ENCODE results near the gene RNF44. TPM values are rescaled to one million over a fixed set of nuclear protein-coding genes. Genes with fewer than 3 reads are reported as not detected.

The RNF44 gene
- total and polyA plus RNA-seq, 2 donors: 8.1 to 25.8 TPM

GRCh38 chr5:176528761-176529115 lies 8.5 kb downstream of the RNF44 start:
- H3K4me3 ChIP-seq (ENCODE audit: low read depth, low read length): no peak overlapping the region
- WGBS: 75% methylated on average over 17 of the region's 17 CpGs
- H3K4me1 ChIP-seq (ENCODE audit: insufficient read depth): no peaks in the 10 kb centered on the region
- no peak for DNase-seq (ENCODE audit: extremely low spot score)
- peaks cover 1% of the 10 kb centered on the region for H3K36me3 ChIP-seq (ENCODE audit: insufficient read depth)
- H3K27ac ChIP-seq (ENCODE audit: low read depth): no peak overlapping the region

GRCh38 chr5:176528301-176528700 lies 8.9 kb downstream of the RNF44 start:
- no peak for DNase-seq (ENCODE audit: extremely low spot score)
- no peak overlapping the region for H3K4me3 ChIP-seq (ENCODE audit: low read depth, low read length)
- H3K36me3 ChIP-seq (ENCODE audit: insufficient read depth): peaks cover 1% of the 10 kb centered on the region
- H3K4me1 ChIP-seq (ENCODE audit: insufficient read depth): no peaks in the 10 kb centered on the region
- H3K27ac ChIP-seq (ENCODE audit: low read depth): no peak overlapping the region
- WGBS: 65% methylated on average over 11 of the region's 11 CpGs

- no peak for DNase-seq (ENCODE audit: extremely low spot score)
- Histone ChIP-seq H3K4me3 (ENCODE audit: low read depth, low read length) (no peak overlapping the region), H3K27ac (ENCODE audit: low read depth) (no peak overlapping the region), H3K4me1 (ENCODE audit: insufficient read depth) (no peaks in the 10 kb centered on the region), H3K36me3 (ENCODE audit: insufficient read depth) (peaks cover 1% of the 10 kb centered on the region)
- 79% methylated on average over 34 of the region's 34 CpGs for WGBS
These were observed 9.7 kb downstream of the RNF44 start for GRCh38 chr5:176527246-176528222.

GRCh38 chr5:176526462-176526861 lies 10.7 kb downstream of the RNF44 start:
- Histone ChIP-seq H3K36me3 (ENCODE audit: insufficient read depth) (no peaks in the 10 kb centered on the region), H3K4me1 (ENCODE audit: insufficient read depth) (no peaks in the 10 kb centered on the region), H3K27ac (ENCODE audit: low read depth) (no peak overlapping the region), H3K4me3 (ENCODE audit: low read depth, low read length) (no peak overlapping the region)
- WGBS: 91% methylated on average over 9 of the region's 9 CpGs
- DNase-seq (ENCODE audit: extremely low spot score): no peak

GRCh38 chr5:176525677-176526076 lies 11.5 kb downstream of the RNF44 start:
- 90% methylated on average over 9 of the region's 9 CpGs for WGBS
- Histone ChIP-seq H3K4me1 (ENCODE audit: insufficient read depth) (no peaks in the 10 kb centered on the region), H3K27ac (ENCODE audit: low read depth) (no peak overlapping the region), H3K4me3 (ENCODE audit: low read depth, low read length) (no peak overlapping the region), H3K36me3 (ENCODE audit: insufficient read depth) (no peaks in the 10 kb centered on the region)
- DNase-seq (ENCODE audit: extremely low spot score): no peak

GRCh38 chr5:176524987-176525386 lies 12.2 kb downstream of the RNF44 start:
- DNase-seq (ENCODE audit: extremely low spot score): no peak
- H3K27ac ChIP-seq (ENCODE audit: low read depth): no peak overlapping the region
- WGBS: 89% methylated on average over 15 of the region's 15 CpGs
- H3K36me3 ChIP-seq (ENCODE audit: insufficient read depth): no peaks in the 10 kb centered on the region
- no peak overlapping the region for H3K4me3 ChIP-seq (ENCODE audit: low read depth, low read length)
- no peaks in the 10 kb centered on the region for H3K4me1 ChIP-seq (ENCODE audit: insufficient read depth)

GRCh38 chr5:176524138-176524537 lies 13.1 kb downstream of the RNF44 start:
- H3K27ac ChIP-seq (ENCODE audit: low read depth): no peak overlapping the region

GRCh38 chr5:176521699-176522263 lies 15.4 kb downstream of the RNF44 start:
- 75% methylated on average over 10 of the region's 10 CpGs for WGBS
- Histone ChIP-seq H3K4me1 (ENCODE audit: insufficient read depth) (no peaks in the 10 kb centered on the region), H3K36me3 (ENCODE audit: insufficient read depth) (no peaks in the 10 kb centered on the region), H3K4me3 (ENCODE audit: low read depth, low read length) (no peak overlapping the region), H3K27ac (ENCODE audit: low read depth) (no peak overlapping the region)
- no peak for DNase-seq (ENCODE audit: extremely low spot score)

More at GRCh38 chr5:176524138-176524537, 13.1 kb downstream of the RNF44 start:
- Histone ChIP-seq H3K4me1 (ENCODE audit: insufficient read depth) (no peaks in the 10 kb centered on the region), H3K4me3 (ENCODE audit: low read depth, low read length) (no peak overlapping the region), H3K36me3 (ENCODE audit: insufficient read depth) (no peaks in the 10 kb centered on the region)
- WGBS: 91% methylated on average over 6 of the region's 6 CpGs
- no peak for DNase-seq (ENCODE audit: extremely low spot score)

GRCh38 chr5:176521286-176521685 lies 15.9 kb downstream of the RNF44 start:
- DNase-seq (ENCODE audit: extremely low spot score): no peak
- no peaks in the 10 kb centered on the region for H3K36me3 ChIP-seq (ENCODE audit: insufficient read depth)
- WGBS: 82% methylated on average over 7 of the region's 7 CpGs
- no peaks in the 10 kb centered on the region for H3K4me1 ChIP-seq (ENCODE audit: insufficient read depth)
- no peak overlapping the region for H3K27ac ChIP-seq (ENCODE audit: low read depth)
- H3K4me3 ChIP-seq (ENCODE audit: low read depth, low read length): no peak overlapping the region

GRCh38 chr5:176519810-176520720 lies 17.1 kb downstream of the RNF44 start:
- no peaks in the 10 kb centered on the region for H3K4me1 ChIP-seq (ENCODE audit: insufficient read depth)
- DNase-seq (ENCODE audit: extremely low spot score): no peak
- WGBS: 66% methylated on average over 16 of the region's 16 CpGs
- no peaks in the 10 kb centered on the region for H3K36me3 ChIP-seq (ENCODE audit: insufficient read depth)
- no peak overlapping the region for H3K27ac ChIP-seq (ENCODE audit: low read depth)
- H3K4me3 ChIP-seq (ENCODE audit: low read depth, low read length): no peak overlapping the region

GRCh38 chr5:176517053-176517661 lies 20.0 kb downstream of the RNF44 start:
- 56% methylated on average over 7 of the region's 7 CpGs for WGBS
- H3K4me3 ChIP-seq (ENCODE audit: low read depth, low read length): no peak overlapping the region
- DNase-seq (ENCODE audit: extremely low spot score): no peak
- H3K27ac ChIP-seq (ENCODE audit: low read depth): no peak overlapping the region
- no peaks in the 10 kb centered on the region for H3K36me3 ChIP-seq (ENCODE audit: insufficient read depth)
- no peaks in the 10 kb centered on the region for H3K4me1 ChIP-seq (ENCODE audit: insufficient read depth)

GRCh38 chr5:176515396-176515795 lies 21.8 kb downstream of the RNF44 start:
- 78% methylated on average over 4 of the region's 4 CpGs for WGBS
- H3K27ac ChIP-seq (ENCODE audit: low read depth): no peak overlapping the region
- no peaks in the 10 kb centered on the region for H3K4me1 ChIP-seq (ENCODE audit: insufficient read depth)
- DNase-seq (ENCODE audit: extremely low spot score): no peak
- H3K4me3 ChIP-seq (ENCODE audit: low read depth, low read length): no peak overlapping the region
- H3K36me3 ChIP-seq (ENCODE audit: insufficient read depth): no peaks in the 10 kb centered on the region

GRCh38 chr5:176514244-176514950 lies 22.8 kb downstream of the RNF44 start:
- no peaks in the 10 kb centered on the region for H3K4me1 ChIP-seq (ENCODE audit: insufficient read depth)
- no peak overlapping the region for H3K27ac ChIP-seq (ENCODE audit: low read depth)
- no peaks in the 10 kb centered on the region for H3K36me3 ChIP-seq (ENCODE audit: insufficient read depth)
- 57% methylated on average over 11 of the region's 11 CpGs for WGBS
- no peak overlapping the region for H3K4me3 ChIP-seq (ENCODE audit: low read depth, low read length)
- DNase-seq (ENCODE audit: extremely low spot score): no peak
